Muscle of leg (tissue), 11 donors: ENCODE measurements around the gene RADX. TPM values are rescaled to one million over a fixed set of nuclear protein-coding genes. Genes with fewer than 3 reads are reported as not detected.
"Not testable (repeated sequence)": the region's sequence is repeated elsewhere in the genome, so short reads cannot be mapped to it uniquely, and the experiment has no call there.

Experiments used
- DNase-seq: peaks from one replicate; pipeline ENCODE4 v3.0.0; 2013
- H3K27ac ChIP-seq: one replicate; pipeline ENCODE4 v1.5.1; 2013; ENCODE audit warnings: mild to moderate bottlenecking, low read length, control low read depth
- H3K27me3 ChIP-seq: one replicate; pipeline ENCODE4 v1.6.1; 2013; ENCODE audit warnings: low read length; ENCODE audit not compliant: control insufficient read depth, insufficient read depth
- H3K36me3 ChIP-seq: one replicate; pipeline ENCODE4 v1.6.1; 2013; ENCODE audit warnings: low read length; ENCODE audit not compliant: control insufficient read depth, insufficient read depth
- H3K4me1 ChIP-seq: one replicate; pipeline ENCODE4 v1.6.1; 2013; ENCODE audit warnings: low read length; ENCODE audit not compliant: control insufficient read depth, insufficient read depth
- H3K4me3 ChIP-seq: one replicate; pipeline ENCODE4 v1.5.1; 2013; ENCODE audit warnings: low read length, control low read depth
- H3K9me3 ChIP-seq: replicated peaks from 2 replicates; pipeline ENCODE4 v1.6.1; 2013; ENCODE audit warnings: low read depth, low read length; ENCODE audit not compliant: control insufficient read depth
- WGBS: methylation state at CpG from one replicate; pipeline ENCODE4 v1.1.5; 2013; ENCODE audit warnings: missing lambda C conversion rate; ENCODE audit not compliant: insufficient coverage; 5-methylcytosine and 5-hydroxymethylcytosine counted together
- polyA plus RNA-seq, 8 donors: library from polyadenylated mRNA; unstranded; fragments of 120-200 nt; gene quantifications; one replicate each; pipeline versions ENCODE4 v1.2.1 to v1.2.3, GENCODE V29; 2013; ENCODE audit warnings: inconsistent platforms in 1 of 8, low replicate concordance in 1 of 8; ENCODE audit not compliant: insufficient read length in 8 of 8, insufficient read depth in 1 of 8
- total RNA-seq: library from RNA; stranded (reverse); fragments of 120-200 nt; gene quantifications from one replicate; pipeline ENCODE4 v1.2.4, GENCODE V29; 2013

The RADX gene
- total and polyA plus RNA-seq, 9 donors, result 2.2 to 3.4 (median 2.5) TPM

GRCh38 chrX:106612393-106612763 is 600 bp downstream of the RADX start:
- H3K4me1 ChIP-seq, result peaks cover 3% of the 10 kb centered on the region
- H3K27ac ChIP-seq, result no peak overlapping the region
- no peaks in the 10 kb centered on the region for H3K9me3 ChIP-seq
- DNase-seq, result peak; percentile 11
- H3K27me3 ChIP-seq, result peaks cover 21% of the 10 kb centered on the region
- peak overlapping the region; percentile 56 for H3K4me3 ChIP-seq
- WGBS, result 23% methylated on average over 7 of the region's 8 CpGs
- no peaks in the 10 kb centered on the region for H3K36me3 ChIP-seq

GRCh38 chrX:106613277-106613676 is 1.5 kb downstream of the RADX start:
- Histone ChIP-seq H3K27ac (no peak overlapping the region), H3K36me3 (no peaks in the 10 kb centered on the region), H3K9me3 (no peaks in the 10 kb centered on the region), H3K4me3 (no peak overlapping the region), H3K4me1 (peaks cover 3% of the 10 kb centered on the region), H3K27me3 (peaks cover 18% of the 10 kb centered on the region)
- DNase-seq, result no peak
- WGBS, result no CpG with 5 or more reads among the region's 4 CpGs

- no peak overlapping the region for H3K4me3 ChIP-seq
Observed at GRCh38 chrX:106615041-106615440, 3.3 kb downstream of the RADX start.

GRCh38 chrX:106619797-106620196 is 8.0 kb downstream of the RADX start:
- no peaks in the 10 kb centered on the region for H3K36me3 ChIP-seq
- no peak overlapping the region for H3K27ac ChIP-seq
- no peaks in the 10 kb centered on the region for H3K9me3 ChIP-seq
- peaks cover 5% of the 10 kb centered on the region for H3K27me3 ChIP-seq
- no CpG with 5 or more reads among the region's 3 CpGs for WGBS
- DNase-seq, result no peak
- no peaks in the 10 kb centered on the region for H3K4me1 ChIP-seq
- no peak overlapping the region for H3K4me3 ChIP-seq

More at GRCh38 chrX:106615041-106615440, 3.3 kb downstream of the RADX start:
- H3K9me3 ChIP-seq, result no peaks in the 10 kb centered on the region
- peaks cover 17% of the 10 kb centered on the region for H3K27me3 ChIP-seq
- H3K4me1 ChIP-seq, result peaks cover 3% of the 10 kb centered on the region
- no peak overlapping the region for H3K27ac ChIP-seq
- H3K36me3 ChIP-seq, result no peaks in the 10 kb centered on the region
- no peak for DNase-seq
- 46% methylated on average over 2 of the region's 7 CpGs for whole genome bisulfite sequencing

GRCh38 chrX:106621836-106622235 is 10.1 kb downstream of the RADX start:
- no peak overlapping the region for H3K27ac ChIP-seq
- DNase-seq, result no peak
- no peaks in the 10 kb centered on the region for H3K4me1 ChIP-seq
- no CpG with 5 or more reads among the region's 2 CpGs for WGBS
- H3K9me3 ChIP-seq, result no peaks in the 10 kb centered on the region
- H3K36me3 ChIP-seq, result no peaks in the 10 kb centered on the region
- H3K4me3 ChIP-seq, result no peak overlapping the region
- peaks cover 3% of the 10 kb centered on the region for H3K27me3 ChIP-seq

GRCh38 chrX:106626789-106627188 is 15.0 kb downstream of the RADX start:
- no peaks in the 10 kb centered on the region for H3K27me3 ChIP-seq
- H3K4me1 ChIP-seq, result no peaks in the 10 kb centered on the region
- peak; percentile 1 for DNase-seq
- no peak overlapping the region for H3K4me3 ChIP-seq
- H3K9me3 ChIP-seq, result no peaks in the 10 kb centered on the region
- H3K27ac ChIP-seq, result no peak overlapping the region
- no peaks in the 10 kb centered on the region for H3K36me3 ChIP-seq

- no peak for DNase-seq
- no peaks in the 10 kb centered on the region for H3K4me1 ChIP-seq
- no peak overlapping the region for H3K27ac ChIP-seq
- no peaks in the 10 kb centered on the region for H3K27me3 ChIP-seq
- no peaks in the 10 kb centered on the region for H3K36me3 ChIP-seq
- no peaks in the 10 kb centered on the region for H3K9me3 ChIP-seq
- H3K4me3 ChIP-seq, result no peak overlapping the region
Observed at GRCh38 chrX:106631615-106632014, 19.8 kb downstream of the RADX start.

GRCh38 chrX:106649523-106650428 is 38.0 kb downstream of the RADX start:
- Histone ChIP-seq H3K4me3 (no peak overlapping the region), H3K9me3 (no peaks in the 10 kb centered on the region)
- no CpG with 5 or more reads among the region's 1 CpG for WGBS

GRCh38 chrX:106653625-106654024 is 41.8 kb downstream of the RADX start:
- H3K27me3 ChIP-seq, H3K27ac ChIP-seq, H3K9me3 ChIP-seq, DNase-seq, H3K36me3 ChIP-seq, H3K4me3 ChIP-seq, H3K4me1 ChIP-seq: not testable (repeated sequence)
- WGBS, result no CpG with 5 or more reads among the region's 2 CpGs

More at GRCh38 chrX:106649523-106650428, 38.0 kb downstream of the RADX start:
- Histone ChIP-seq H3K4me1 (no peaks in the 10 kb centered on the region), H3K27ac (no peak overlapping the region), H3K27me3 (no peaks in the 10 kb centered on the region), H3K36me3 (no peaks in the 10 kb centered on the region)
- DNase-seq, result no peak

GRCh38 chrX:106670631-106671030 is 58.9 kb downstream of the RADX start:
- no CpG with 5 or more reads among the region's 1 CpG for WGBS
- Histone ChIP-seq H3K4me3 (no peak overlapping the region), H3K4me1 (no peaks in the 10 kb centered on the region), H3K9me3 (no peaks in the 10 kb centered on the region), H3K36me3 (no peaks in the 10 kb centered on the region), H3K27ac (no peak overlapping the region), H3K27me3 (peaks cover 5% of the 10 kb centered on the region)
- DNase-seq, result no peak
